Tibial artery (tissue), 4 donors: ENCODE measurements around the gene MRPL16.

Experiments
- DNase-seq, 2 donors: peaks; one replicate each; pipeline ENCODE4 v3.0.0-alpha.2; 2019
- H3K27ac ChIP-seq, 2 donors: fragments of 200-600 bp; sonication (generic) in 1 of 2; 1 replicate in 1 of 2; 2 replicates in 1 of 2; pipeline ENCODE4 v1.5.1; 2018 to 2019; ENCODE audit warnings: mild to moderate bottlenecking in 1 of 2
- H3K27me3 ChIP-seq, 2 donors: fragments of 200-600 bp; sonication (generic) in 1 of 2; one replicate each; pipeline versions ENCODE4 v1.5.1 to v1.6.0; 2016 to 2019
- H3K36me3 ChIP-seq, 3 donors: fragments of 200-600 bp; sonication (generic) in 2 of 3; one replicate each; pipeline ENCODE4 v1.5.1; 2016 to 2019; ENCODE audit warnings: mild to moderate bottlenecking in 2 of 3
- H3K4me1 ChIP-seq, 4 donors: fragments of 200-600 bp; sonication (generic) in 2 of 4; 1 replicate in 3 of 4; 2 replicates in 1 of 4; pipeline ENCODE4 v1.5.1; 2016 to 2019
- H3K4me3 ChIP-seq, 2 donors: fragments of 200-600 bp; sonication (generic) in 1 of 2; 1 replicate in 1 of 2; 2 replicates in 1 of 2; pipeline ENCODE4 v1.5.1; 2018 to 2019; ENCODE audit warnings: mild to moderate bottlenecking in 2 of 2
- H3K9me3 ChIP-seq, 3 donors: fragments of 200-600 bp; sonication (generic) in 1 of 3; one replicate each; pipeline ENCODE4 v1.5.1; 2016 to 2019
- intact Hi-C: fragments of 100-400 bp; cut with DNase I; formaldehyde crosslinking; loops from one replicate; pipeline ENCODE4 v1.15.0; 2023; ENCODE audit warnings: low total_unique reads
- TF ChIP-seq, protein P1 (sequence below), 2 experiments: fragments of 200-600 bp in 1 of 2; fragments of 450-650 bp in 1 of 2; IDR thresholded peaks; one replicate each; pipeline ENCODE4 v1.5.1; 2017 to 2019; ENCODE audit warnings: antibody characterized with exemption in 2 of 2, mild to moderate bottlenecking in 1 of 2, moderate library complexity in 1 of 2

The MRPL16 gene

DNA sequence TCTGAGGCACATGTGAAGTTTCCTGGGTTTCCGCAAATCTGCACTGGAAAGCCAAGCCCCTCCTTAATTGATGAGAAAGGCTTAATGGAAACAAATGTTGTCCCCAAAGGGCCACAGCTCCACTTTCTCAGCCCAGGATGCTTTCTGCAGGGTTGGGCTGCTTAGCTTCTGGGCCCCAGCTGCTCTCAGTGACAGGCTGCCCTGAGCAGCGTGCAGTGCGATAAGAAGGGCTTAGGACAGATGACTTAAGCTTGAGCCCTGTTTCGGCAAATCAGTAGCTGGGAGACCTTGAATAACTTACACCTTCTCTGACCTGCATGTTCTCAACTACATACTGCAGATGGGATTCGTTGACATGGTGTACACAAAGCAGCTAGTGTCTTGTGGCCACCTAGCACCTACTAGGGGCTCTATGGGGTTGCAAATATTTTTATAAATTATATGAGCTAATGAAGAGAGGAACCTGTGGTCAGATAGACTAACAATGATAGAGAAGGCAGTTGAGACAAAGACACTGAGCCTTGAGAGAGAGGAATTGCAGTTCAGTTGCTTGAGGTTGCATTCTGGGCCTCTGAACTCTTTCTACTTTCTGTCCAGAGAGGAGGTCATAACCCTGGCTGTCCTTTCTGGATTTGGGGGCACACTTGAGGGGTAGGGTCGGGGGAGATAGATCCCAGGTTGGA lies 43.9 kb downstream of the MRPL16 start:
- DNase-seq: no peak
- H3K4me1 ChIP-seq: peaks cover 0 to 12% (median 1%) of the 10 kb centered on the region in 4 donors

GRCh38 chr11:59765068-59765735 lies 45.4 kb downstream of the MRPL16 start:
- TF ChIP-seq, protein P1, sequence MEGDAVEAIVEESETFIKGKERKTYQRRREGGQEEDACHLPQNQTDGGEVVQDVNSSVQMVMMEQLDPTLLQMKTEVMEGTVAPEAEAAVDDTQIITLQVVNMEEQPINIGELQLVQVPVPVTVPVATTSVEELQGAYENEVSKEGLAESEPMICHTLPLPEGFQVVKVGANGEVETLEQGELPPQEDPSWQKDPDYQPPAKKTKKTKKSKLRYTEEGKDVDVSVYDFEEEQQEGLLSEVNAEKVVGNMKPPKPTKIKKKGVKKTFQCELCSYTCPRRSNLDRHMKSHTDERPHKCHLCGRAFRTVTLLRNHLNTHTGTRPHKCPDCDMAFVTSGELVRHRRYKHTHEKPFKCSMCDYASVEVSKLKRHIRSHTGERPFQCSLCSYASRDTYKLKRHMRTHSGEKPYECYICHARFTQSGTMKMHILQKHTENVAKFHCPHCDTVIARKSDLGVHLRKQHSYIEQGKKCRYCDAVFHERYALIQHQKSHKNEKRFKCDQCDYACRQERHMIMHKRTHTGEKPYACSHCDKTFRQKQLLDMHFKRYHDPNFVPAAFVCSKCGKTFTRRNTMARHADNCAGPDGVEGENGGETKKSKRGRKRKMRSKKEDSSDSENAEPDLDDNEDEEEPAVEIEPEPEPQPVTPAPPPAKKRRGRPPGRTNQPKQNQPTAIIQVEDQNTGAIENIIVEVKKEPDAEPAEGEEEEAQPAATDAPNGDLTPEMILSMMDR (IDR thresholded peaks at IDR 0.05): no peak
- Histone ChIP-seq H3K27me3 (no peaks in the 10 kb centered on the region), H3K4me3 (no peak overlapping the region), H3K9me3 (no peaks in the 10 kb centered on the region), H3K36me3 (peaks cover 0 to 9% (median 0%) of the 10 kb centered on the region in 3 donors), H3K4me1 (peaks cover 0 to 12% (median 1%) of the 10 kb centered on the region in 4 donors), H3K27ac (no peak overlapping the region)
- intact Hi-C loops: no loop called here
- DNase-seq: no peak

More for the DNA sequence above, 43.9 kb downstream of the MRPL16 start:
- TF ChIP-seq, protein P1 (IDR thresholded peaks at IDR 0.05): no peak
- H3K27me3 ChIP-seq: no peaks in the 10 kb centered on the region
- H3K4me3 ChIP-seq: no peak overlapping the region
- H3K27ac ChIP-seq: no peak overlapping the region
- peaks cover 0 to 9% (median 0%) of the 10 kb centered on the region in 3 donors for H3K36me3 ChIP-seq
- intact Hi-C loops: no loop called here
- H3K9me3 ChIP-seq: no peaks in the 10 kb centered on the region

- Histone ChIP-seq H3K36me3 (peaks cover 0 to 9% (median 0%) of the 10 kb centered on the region in 3 donors), H3K4me3 (no peak overlapping the region), H3K4me1 (peaks cover 0 to 17% (median 7%) of the 10 kb centered on the region in 4 donors), H3K27ac (no peak overlapping the region), H3K27me3 (no peaks in the 10 kb centered on the region), H3K9me3 (no peaks in the 10 kb centered on the region)
- TF ChIP-seq, protein P1 (IDR thresholded peaks at IDR 0.05): no peak
- no peak for DNase-seq
- intact Hi-C loops: no loop called here
These were observed 48.6 kb downstream of the MRPL16 start for GRCh38 chr11:59761993-59762392.

GRCh38 chr11:59760771-59761170 lies 49.8 kb downstream of the MRPL16 start:
- H3K27ac ChIP-seq: no peak overlapping the region
- H3K4me3 ChIP-seq: no peak overlapping the region
- TF ChIP-seq, protein P1 (IDR thresholded peaks at IDR 0.05): no peak
- peaks cover 0 to 9% (median 0%) of the 10 kb centered on the region in 3 donors for H3K36me3 ChIP-seq
- DNase-seq: no peak
- peaks cover 0 to 29% (median 14%) of the 10 kb centered on the region in 4 donors for H3K4me1 ChIP-seq
- no peaks in the 10 kb centered on the region for H3K9me3 ChIP-seq
- intact Hi-C loops: no loop called here
- no peaks in the 10 kb centered on the region for H3K27me3 ChIP-seq

DNA sequence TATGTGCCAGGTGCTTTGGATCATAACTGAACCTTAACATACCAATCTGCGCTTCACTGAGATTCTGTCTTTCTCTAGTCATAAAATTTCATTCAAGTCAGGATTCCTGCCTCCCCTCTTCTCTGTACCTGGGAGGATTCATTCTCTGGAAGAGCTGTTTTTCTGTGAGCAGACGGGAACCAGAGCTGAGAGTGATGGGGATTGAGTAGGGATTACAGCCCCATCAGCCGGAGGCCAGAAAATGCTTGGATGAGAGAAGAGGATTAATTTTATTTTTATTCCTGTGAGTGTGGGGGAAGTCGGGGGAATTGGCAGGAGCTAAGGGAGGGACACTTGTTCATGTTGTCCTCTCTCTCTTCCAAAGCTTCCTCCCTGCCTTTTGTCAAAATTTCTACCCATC lies 50.7 kb downstream of the MRPL16 start:
- no peak overlapping the region for H3K27ac ChIP-seq
- no peaks in the 10 kb centered on the region for H3K9me3 ChIP-seq
- no peaks in the 10 kb centered on the region for H3K27me3 ChIP-seq
- TF ChIP-seq, protein P1 (IDR thresholded peaks at IDR 0.05): no peak
- peaks cover 0 to 9% (median 0%) of the 10 kb centered on the region in 3 donors for H3K36me3 ChIP-seq
- intact Hi-C loops: loop anchor here (5.0 to 10.0 kb wide), 2 partner anchors 93 to 215 kb away; partner anchors contain the start of gene PATL1
- no peak overlapping the region for H3K4me3 ChIP-seq
- DNase-seq: no peak
- H3K4me1 ChIP-seq: peaks cover 0 to 26% (median 13%) of the 10 kb centered on the region in 4 donors
